Glutamatergic neuron (in vitro differentiated cells): Measurements from ENCODE around the gene LDLRAD4. TPM values are rescaled to one million over a fixed set of nuclear protein-coding genes. Genes with fewer than 3 reads are reported as not detected.
"Not testable (repeated sequence)": the region's sequence is repeated elsewhere in the genome, so short reads cannot be mapped to it uniquely, and the experiment has no call there.

Experiments used
- DNase-seq: peaks from one replicate; pipeline ENCODE4 v3.0.0; 2022
- H3K27ac Mint-ChIP-seq: one replicate; pipeline ENCODE4 v1.8.0; 2020; ENCODE audit warnings: mild to moderate bottlenecking, mixed read lengths, inconsistent platforms; ENCODE audit not compliant: unreplicated experiment
- H3K27me3 Mint-ChIP-seq: one replicate; pipeline ENCODE4 v1.8.0; 2020; ENCODE audit warnings: mild to moderate bottlenecking, moderate library complexity, mixed read lengths, inconsistent platforms; ENCODE audit not compliant: unreplicated experiment
- H3K36me3 Mint-ChIP-seq: one replicate; pipeline ENCODE4 v1.8.0; 2020; ENCODE audit warnings: mild to moderate bottlenecking, mixed read lengths, inconsistent platforms; ENCODE audit not compliant: unreplicated experiment
- H3K4me1 Mint-ChIP-seq: one replicate; pipeline ENCODE4 v1.8.0; 2020; ENCODE audit warnings: mild to moderate bottlenecking, low read depth, mixed read lengths, inconsistent platforms; ENCODE audit not compliant: unreplicated experiment
- H3K4me3 Mint-ChIP-seq: one replicate; pipeline ENCODE4 v1.8.0; 2020; ENCODE audit warnings: mild to moderate bottlenecking, mixed read lengths, inconsistent platforms; ENCODE audit not compliant: unreplicated experiment
- H3K9me3 Mint-ChIP-seq: one replicate; pipeline ENCODE4 v1.8.0; 2020; ENCODE audit warnings: mild to moderate bottlenecking, moderate library complexity, mixed read lengths, inconsistent platforms; ENCODE audit not compliant: unreplicated experiment
- CTCF ChIP-seq: fragments of 200-600 bp; sonication (generic); IDR thresholded peaks from one replicate; pipeline ENCODE4 v1.5.0; 2021; ENCODE audit not compliant: partially characterized antibody, unreplicated experiment
- total RNA-seq: library from RNA; stranded (reverse); fragmentation: NEBNext Ultra II Directional; extraction: Animal tissue kit (Norgen Biotek cat#: 25700); gene quantifications from one replicate; pipeline ENCODE4 v1.2.1, GENCODE V29; 2021; ENCODE audit not compliant: unreplicated experiment

Gene LDLRAD4
- total RNA-seq, 1 donor from 2014 or later = 0.29 TPM

GRCh38 chr18:13339653-13340052 is 121.1 kb downstream of the LDLRAD4 start:
- Mint-ChIP-seq H3K4me3 (no peak overlapping the region), H3K27me3 (no peaks in the 10 kb centered on the region), H3K36me3 (no peaks in the 10 kb centered on the region), H3K4me1 (no peaks in the 10 kb centered on the region), H3K27ac (no peak overlapping the region), H3K9me3 (peaks cover 4% of the 10 kb centered on the region)
- DNase-seq = no peak
- TF ChIP-seq CTCF = no peak

- not testable (repeated sequence) for H3K27me3 Mint-ChIP-seq, H3K27ac Mint-ChIP-seq, H3K4me1 Mint-ChIP-seq, H3K36me3 Mint-ChIP-seq, H3K4me3 Mint-ChIP-seq, H3K9me3 Mint-ChIP-seq, DNase-seq
Observed at GRCh38 chr18:13346449-13346848, 127.9 kb downstream of the LDLRAD4 start.

- Mint-ChIP-seq H3K4me3 (no peak overlapping the region), H3K27me3 (no peaks in the 10 kb centered on the region), H3K4me1 (no peaks in the 10 kb centered on the region), H3K9me3 (peaks cover 8% of the 10 kb centered on the region), H3K27ac (no peak overlapping the region), H3K36me3 (peaks cover 12% of the 10 kb centered on the region)
- no peak for DNase-seq
- no peak for TF ChIP-seq CTCF
Observed at GRCh38 chr18:13353084-13353823, 134.7 kb downstream of the LDLRAD4 start.

GRCh38 chr18:13354402-13354801 is 135.8 kb downstream of the LDLRAD4 start:
- Mint-ChIP-seq H3K27me3 (no peaks in the 10 kb centered on the region), H3K4me3 (no peak overlapping the region), H3K9me3 (peaks cover 4% of the 10 kb centered on the region), H3K4me1 (no peaks in the 10 kb centered on the region), H3K27ac (no peak overlapping the region), H3K36me3 (peaks cover 5% of the 10 kb centered on the region)
- no peak for DNase-seq
- TF ChIP-seq CTCF = no peak

- no peak for DNase-seq
- Mint-ChIP-seq H3K36me3 (peaks cover 5% of the 10 kb centered on the region), H3K27ac (no peak overlapping the region), H3K4me1 (no peaks in the 10 kb centered on the region), H3K4me3 (no peak overlapping the region), H3K9me3 (peaks cover 4% of the 10 kb centered on the region), H3K27me3 (no peaks in the 10 kb centered on the region)
- no peak for TF ChIP-seq CTCF
Observed at GRCh38 chr18:13356032-13356431, 137.5 kb downstream of the LDLRAD4 start.
